ENCODE measurements around the gene NTNG1.

The NTNG1 gene

DNA sequence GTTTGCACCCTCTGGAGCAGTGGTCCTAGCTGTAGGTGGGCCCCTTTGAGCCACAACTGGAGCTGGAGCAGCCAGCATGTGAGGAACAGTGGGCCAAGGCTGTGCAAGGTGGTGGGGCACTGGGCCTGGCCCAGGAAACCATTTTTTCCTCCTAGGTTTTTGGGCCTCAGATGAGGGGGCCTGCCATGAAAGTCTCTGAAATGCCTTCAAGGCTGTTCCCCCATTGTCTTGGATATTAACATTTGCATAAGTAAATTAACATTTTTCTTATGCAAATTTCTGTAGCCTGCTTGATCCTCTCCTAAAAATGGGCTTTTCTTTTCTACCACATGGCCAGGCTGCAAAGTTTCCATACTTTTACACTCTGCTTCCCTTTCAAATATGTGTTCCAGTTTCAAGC is 212.0 kb downstream of the NTNG1 start:
- H3K4me1 ChIP-seq (ENCODE audit: low read depth, poor library complexity, severe bottlenecking): no peaks in the 10 kb centered on the region
- H3K36me3 ChIP-seq (ENCODE audit: insufficient read depth): no peaks in the 10 kb centered on the region
- no peak overlapping the region for H3K27ac ChIP-seq
- H3K27me3 ChIP-seq (ENCODE audit: insufficient read depth, low read depth): no peaks in the 10 kb centered on the region
- no peak overlapping the region for H3K9ac ChIP-seq
- H3K4me2 ChIP-seq: no peak overlapping the region
- H2AFZ ChIP-seq (ENCODE audit: low read depth): no peak overlapping the region
- TF ChIP-seq, protein P1, sequence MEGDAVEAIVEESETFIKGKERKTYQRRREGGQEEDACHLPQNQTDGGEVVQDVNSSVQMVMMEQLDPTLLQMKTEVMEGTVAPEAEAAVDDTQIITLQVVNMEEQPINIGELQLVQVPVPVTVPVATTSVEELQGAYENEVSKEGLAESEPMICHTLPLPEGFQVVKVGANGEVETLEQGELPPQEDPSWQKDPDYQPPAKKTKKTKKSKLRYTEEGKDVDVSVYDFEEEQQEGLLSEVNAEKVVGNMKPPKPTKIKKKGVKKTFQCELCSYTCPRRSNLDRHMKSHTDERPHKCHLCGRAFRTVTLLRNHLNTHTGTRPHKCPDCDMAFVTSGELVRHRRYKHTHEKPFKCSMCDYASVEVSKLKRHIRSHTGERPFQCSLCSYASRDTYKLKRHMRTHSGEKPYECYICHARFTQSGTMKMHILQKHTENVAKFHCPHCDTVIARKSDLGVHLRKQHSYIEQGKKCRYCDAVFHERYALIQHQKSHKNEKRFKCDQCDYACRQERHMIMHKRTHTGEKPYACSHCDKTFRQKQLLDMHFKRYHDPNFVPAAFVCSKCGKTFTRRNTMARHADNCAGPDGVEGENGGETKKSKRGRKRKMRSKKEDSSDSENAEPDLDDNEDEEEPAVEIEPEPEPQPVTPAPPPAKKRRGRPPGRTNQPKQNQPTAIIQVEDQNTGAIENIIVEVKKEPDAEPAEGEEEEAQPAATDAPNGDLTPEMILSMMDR (conservative IDR thresholded peaks at IDR 0.05; ENCODE audit: low read depth, low read length): no peak
- no peaks in the 10 kb centered on the region for H3K79me2 ChIP-seq (ENCODE audit: insufficient read depth, low read depth)
- H3K4me3 ChIP-seq (IDR thresholded peaks at IDR 0.05; ENCODE audit: insufficient read depth, low read depth, low read length): no peak overlapping the region
- H4K20me1 ChIP-seq (ENCODE audit: insufficient read depth): no peaks in the 10 kb centered on the region

DNA sequence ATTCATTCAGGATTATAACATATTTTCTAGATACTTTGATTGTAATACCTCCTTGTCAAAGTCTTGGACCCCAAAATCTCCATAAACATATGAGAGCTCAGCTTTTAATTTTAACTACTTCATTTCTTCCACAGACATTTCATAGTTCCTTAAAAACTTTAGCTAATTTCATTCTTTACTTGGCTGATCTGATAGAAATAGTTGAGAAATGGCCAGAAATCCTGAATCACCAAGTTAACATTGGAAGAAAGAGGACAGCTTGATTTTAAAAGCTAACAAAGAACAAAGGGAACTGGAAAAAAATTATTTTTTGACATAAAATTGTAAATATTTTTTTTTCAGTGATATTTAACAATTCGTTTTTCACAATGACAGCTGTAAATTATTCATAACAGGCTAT is 216.5 kb downstream of the NTNG1 start:
- no peak overlapping the region for H3K4me2 ChIP-seq
- no peaks in the 10 kb centered on the region for H3K36me3 ChIP-seq (ENCODE audit: insufficient read depth)
- no peaks in the 10 kb centered on the region for H3K27me3 ChIP-seq (ENCODE audit: insufficient read depth, low read depth)
- H3K9ac ChIP-seq: no peak overlapping the region
- peaks cover 7% of the 10 kb centered on the region for H3K4me1 ChIP-seq (ENCODE audit: low read depth, poor library complexity, severe bottlenecking)
- TF ChIP-seq, protein P1 (conservative IDR thresholded peaks at IDR 0.05; ENCODE audit: low read depth, low read length): no peak
- H3K4me3 ChIP-seq (IDR thresholded peaks at IDR 0.05; ENCODE audit: insufficient read depth, low read depth, low read length): no peak overlapping the region
- no peak overlapping the region for H2AFZ ChIP-seq (ENCODE audit: low read depth)
- H3K27ac ChIP-seq: no peak overlapping the region
- H4K20me1 ChIP-seq (ENCODE audit: insufficient read depth): no peaks in the 10 kb centered on the region
- H3K79me2 ChIP-seq (ENCODE audit: insufficient read depth, low read depth): no peaks in the 10 kb centered on the region

DNA sequence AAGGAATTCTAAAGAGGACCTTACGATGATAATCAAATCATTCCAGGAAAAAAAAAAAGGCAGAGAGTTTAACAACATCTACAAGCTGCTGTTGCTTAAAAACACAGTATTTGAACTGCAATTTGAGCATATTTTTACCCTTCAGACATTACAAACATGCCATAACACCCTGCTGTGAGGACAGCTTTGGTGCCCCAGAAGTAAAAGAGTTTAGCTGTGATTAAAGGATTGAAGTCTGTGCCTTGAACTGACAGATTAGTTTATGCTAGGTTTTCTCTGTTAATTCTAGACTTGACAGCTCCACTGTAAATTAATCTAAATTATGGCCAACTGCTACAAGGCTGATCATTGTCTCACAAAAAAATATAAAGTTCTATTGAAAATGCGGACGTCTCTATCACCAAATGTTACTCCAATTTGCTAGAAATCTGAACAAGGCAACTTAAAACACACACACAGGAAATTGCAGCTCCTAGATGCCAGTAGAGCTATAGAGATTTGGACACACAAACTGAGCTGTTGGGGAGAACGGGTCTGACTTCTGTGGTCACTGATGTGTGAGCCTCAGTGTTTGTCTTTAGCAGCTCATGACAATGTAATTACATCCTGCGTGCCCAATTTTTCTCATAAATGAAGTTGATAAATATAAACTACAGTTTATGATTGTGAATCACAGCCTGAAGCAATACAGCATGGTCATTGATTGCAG is 217.9 kb downstream of the NTNG1 start:
- H3K4me3 ChIP-seq (IDR thresholded peaks at IDR 0.05; ENCODE audit: insufficient read depth, low read depth, low read length): no peak overlapping the region

GRCh38 chr1:107359472-107360241 is 218.8 kb downstream of the NTNG1 start:
- Histone ChIP-seq H3K9ac (no peak overlapping the region), H4K20me1 (ENCODE audit: insufficient read depth) (no peaks in the 10 kb centered on the region), H3K27me3 (ENCODE audit: insufficient read depth, low read depth) (no peaks in the 10 kb centered on the region), H3K4me2 (no peak overlapping the region), H3K4me3 (IDR thresholded peaks at IDR 0.05; ENCODE audit: insufficient read depth, low read depth, low read length) (no peak overlapping the region), H2AFZ (ENCODE audit: low read depth) (no peak overlapping the region), H3K4me1 (ENCODE audit: low read depth, poor library complexity, severe bottlenecking) (peaks cover 16% of the 10 kb centered on the region), H3K79me2 (ENCODE audit: insufficient read depth, low read depth) (no peaks in the 10 kb centered on the region), H3K27ac (no peak overlapping the region), H3K36me3 (ENCODE audit: insufficient read depth) (no peaks in the 10 kb centered on the region)
- TF ChIP-seq, protein P1 (conservative IDR thresholded peaks at IDR 0.05; ENCODE audit: low read depth, low read length): no peak

More for the DNA sequence above, 217.9 kb downstream of the NTNG1 start:
- H3K9ac ChIP-seq: no peak overlapping the region
- peaks cover 16% of the 10 kb centered on the region for H3K4me1 ChIP-seq (ENCODE audit: low read depth, poor library complexity, severe bottlenecking)
- H3K27me3 ChIP-seq (ENCODE audit: insufficient read depth, low read depth): no peaks in the 10 kb centered on the region
- TF ChIP-seq, protein P1 (conservative IDR thresholded peaks at IDR 0.05; ENCODE audit: low read depth, low read length): no peak
- H3K36me3 ChIP-seq (ENCODE audit: insufficient read depth): no peaks in the 10 kb centered on the region
- H3K27ac ChIP-seq: no peak overlapping the region
- no peaks in the 10 kb centered on the region for H4K20me1 ChIP-seq (ENCODE audit: insufficient read depth)
- H3K79me2 ChIP-seq (ENCODE audit: insufficient read depth, low read depth): no peaks in the 10 kb centered on the region
- no peak overlapping the region for H3K4me2 ChIP-seq
- no peak overlapping the region for H2AFZ ChIP-seq (ENCODE audit: low read depth)
